ENCODE results near the gene C12orf42. TPM values are rescaled to one million over a fixed set of nuclear protein-coding genes. Genes with fewer than 3 reads are reported as not detected.

Gene C12orf42
- total and polyA plus RNA-seq, 10 of the 15 experiments (the other 5 are each of a cell fraction or from before 2014, with no cell fraction given) = 1.4 to 7.0 (median 2.4) TPM

- TF ChIP-seq RELB (IDR thresholded peaks at IDR 0.05; ENCODE audit: low read depth) (no peak), SMC3 (IDR thresholded peaks at IDR 0.05; ENCODE audit: borderline replicate concordance, low read length) (no peak)
Observed at GRCh38 chr12:103415681-103416080, 80.1 kb downstream of the C12orf42 start (continued).

- Histone ChIP-seq H3K36me3 (ENCODE audit: control insufficient read depth in 2 of 2, insufficient read depth in 2 of 2, low read length in 1 of 2) (peaks cover 0 to 1% of the 10 kb centered on the region in 2 experiments; a peak in 1 of 4 replicates), H2AFZ (ENCODE audit: control insufficient read depth, low read depth, low read length) (no peak overlapping the region), H3K27ac (ENCODE audit: control insufficient read depth, insufficient read depth) (no peak overlapping the region), H3K4me2 (ENCODE audit: control insufficient read depth, insufficient read depth) (no peak overlapping the region), H3K27me3 (replicated peaks in 1 of 2; ENCODE audit: control insufficient read depth in 2 of 2, insufficient read depth in 2 of 2, low read length in 1 of 2) (no peaks in the 10 kb centered on the region), H3K9ac (ENCODE audit: control insufficient read depth, insufficient read depth, low read length) (no peak overlapping the region), H3K4me3 (no peak overlapping the region), H3K9me3 (replicated peaks; ENCODE audit: control insufficient read depth, insufficient read depth, low read length) (peaks cover 1% of the 10 kb centered on the region; the same call in 1 of the 3 replicates), H4K20me1 (ENCODE audit: control insufficient read depth, insufficient read depth) (no peaks in the 10 kb centered on the region), H3K4me1 (ENCODE audit: control insufficient read depth, insufficient read depth, low read length) (no peaks in the 10 kb centered on the region), H3K79me2 (ENCODE audit: control insufficient read depth, insufficient read depth, low read length) (no peaks in the 10 kb centered on the region)
- 86% methylated on average over 3 of the region's 3 CpGs for WGBS (ENCODE audit: insufficient coverage, insufficient replicate concordance, low lambda C conversion rate, missing lambda C conversion rate)
- CTCF ChIA-PET = interaction anchor here (0.8 to 1.9 kb wide), 5 partner anchors 12 to 146 kb away, joined by 3 to 4 read pairs (median 3); no protein-coding TSS in a partner anchor
- POLR2A ChIA-PET = no interaction called here
- TF ChIP-seq RAD21 (IDR thresholded peaks at IDR 0.05; ENCODE audit: insufficient read depth, low read depth, low read length) (0 out of 2 replicates have a peak, but pooled peaks have one; percentile 17), JUNB (IDR thresholded peaks at IDR 0.05) (no peak), EZH2 (IDR thresholded peaks at IDR 0.05; ENCODE audit: borderline replicate concordance, control insufficient read depth, low read depth, low read length) (no peak)
- SMC1A ChIA-PET (ENCODE audit: uncharacterized antibody, unreplicated experiment) = interaction anchor here (0.9 to 2.0 kb wide), 4 partner anchors 11 to 147 kb away, joined by 3 to 7 read pairs (median 5); no protein-coding TSS in a partner anchor
- in situ Hi-C loops (cut with MboI) = no loop called here
- DNase-seq (ENCODE audit: low read depth, low spot score) = no peak
- no TSS peak for BruUV-seq (replicated peaks)
- RAD21 ChIA-PET (ENCODE audit: unreplicated experiment) = no interaction called here
- no peak for FAIRE-seq
- ATAC-seq = no peak
- intact Hi-C loops (cut with micrococcal nuclease; ENCODE audit: unreplicated experiment) = no loop called here
Observed at GRCh38 chr12:103401421-103401820, 94.3 kb downstream of the C12orf42 start.

Data from GM12878 (cell line).